RKO (cell line): ENCODE data around the gene RBM24.
"Not testable (repeated sequence)": the region's sequence is repeated elsewhere in the genome, so short reads cannot be mapped to it uniquely, and the experiment has no call there.

ENCODE experiments used
- DNase-seq: peaks from one replicate; pipeline ENCODE4 v3.0.0-alpha.2; 2016; ENCODE audit warnings: low spot score

RBM24 gene

GRCh38 chr6:17291778-17292177, 10.6 kb downstream of the RBM24 start:
- no peak for DNase-seq

GRCh38 chr6:17292600-17293133, 11.5 kb downstream of the RBM24 start:
- no peak for DNase-seq

GRCh38 chr6:17293395-17293794, 12.2 kb downstream of the RBM24 start:
- no peak for DNase-seq

GRCh38 chr6:17297271-17298080, 16.3 kb downstream of the RBM24 start:
- no peak for DNase-seq

GRCh38 chr6:17298257-17298656, 17.1 kb downstream of the RBM24 start:
- DNase-seq: no peak

GRCh38 chr6:17299222-17299621, 18.1 kb downstream of the RBM24 start:
- DNase-seq: no peak

- no peak for DNase-seq
Measured at GRCh38 chr6:17299750-17300149, 18.6 kb downstream of the RBM24 start.

- no peak for DNase-seq
Measured at GRCh38 chr6:17300637-17301036, 19.5 kb downstream of the RBM24 start.

GRCh38 chr6:17303444-17303843, 22.3 kb downstream of the RBM24 start:
- DNase-seq: no peak

GRCh38 chr6:17305219-17306001, 24.2 kb downstream of the RBM24 start:
- DNase-seq: no peak

- no peak for DNase-seq
Measured at GRCh38 chr6:17311595-17312311, 30.6 kb downstream of the RBM24 start.

- DNase-seq: not testable (repeated sequence)
Measured at GRCh38 chr6:17313238-17313637, 32.1 kb downstream of the RBM24 start.

- no peak for DNase-seq
Measured at GRCh38 chr6:17313971-17314370, 32.8 kb downstream of the RBM24 start.

- DNase-seq: no peak
Measured at GRCh38 chr6:17315262-17315661, 34.1 kb downstream of the RBM24 start.

GRCh38 chr6:17318435-17319165, 37.4 kb downstream of the RBM24 start:
- DNase-seq: no peak

- not testable (repeated sequence) for DNase-seq
Measured at GRCh38 chr6:17320266-17320665, 39.1 kb downstream of the RBM24 start.

- no peak for DNase-seq
Measured at GRCh38 chr6:17331238-17331637, 50.1 kb downstream of the RBM24 start.

GRCh38 chr6:17334265-17334664, 53.1 kb downstream of the RBM24 start:
- DNase-seq: peak; percentile 47

GRCh38 chr6:17336425-17336824, 55.3 kb downstream of the RBM24 start:
- DNase-seq: no peak

- no peak for DNase-seq
Measured at GRCh38 chr6:17339308-17339670, 58.1 kb downstream of the RBM24 start.

- DNase-seq: no peak
Measured at GRCh38 chr6:17341117-17341805, 60.1 kb downstream of the RBM24 start.
